ENCODE results near the gene CCNE1. TPM values are rescaled to one million over a fixed set of nuclear protein-coding genes. Genes with fewer than 3 reads are reported as not detected.
"Not testable (repeated sequence)": the region's sequence is repeated elsewhere in the genome, so short reads cannot be mapped to it uniquely, and the experiment has no call there.

CCNE1 gene
- total RNA-seq, 4 donors from 2014 or later: 2.9 to 7.3 (median 4.5) TPM

DNA sequence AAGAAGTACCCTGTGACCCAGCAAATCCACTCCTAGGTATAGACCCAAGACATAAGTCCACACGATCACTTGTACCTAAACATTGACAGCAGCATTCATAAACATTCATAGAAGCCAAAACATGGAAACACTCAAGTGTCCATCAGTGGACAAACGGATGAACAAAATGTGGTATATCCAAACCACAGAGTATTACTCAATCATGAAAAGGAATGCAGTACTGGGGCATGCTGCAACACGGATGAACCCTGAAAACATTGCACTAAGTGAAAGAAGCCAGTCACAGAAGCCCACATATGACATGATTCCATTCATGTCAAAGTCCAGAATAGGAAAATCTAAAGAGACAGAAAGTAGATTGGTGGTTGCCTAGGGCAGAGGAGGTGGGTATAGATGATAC, 22.8 kb upstream of the CCNE1 start:
- ATAC-seq (no peak), DNase-seq (no peak)
- TF ChIP-seq, protein P1, sequence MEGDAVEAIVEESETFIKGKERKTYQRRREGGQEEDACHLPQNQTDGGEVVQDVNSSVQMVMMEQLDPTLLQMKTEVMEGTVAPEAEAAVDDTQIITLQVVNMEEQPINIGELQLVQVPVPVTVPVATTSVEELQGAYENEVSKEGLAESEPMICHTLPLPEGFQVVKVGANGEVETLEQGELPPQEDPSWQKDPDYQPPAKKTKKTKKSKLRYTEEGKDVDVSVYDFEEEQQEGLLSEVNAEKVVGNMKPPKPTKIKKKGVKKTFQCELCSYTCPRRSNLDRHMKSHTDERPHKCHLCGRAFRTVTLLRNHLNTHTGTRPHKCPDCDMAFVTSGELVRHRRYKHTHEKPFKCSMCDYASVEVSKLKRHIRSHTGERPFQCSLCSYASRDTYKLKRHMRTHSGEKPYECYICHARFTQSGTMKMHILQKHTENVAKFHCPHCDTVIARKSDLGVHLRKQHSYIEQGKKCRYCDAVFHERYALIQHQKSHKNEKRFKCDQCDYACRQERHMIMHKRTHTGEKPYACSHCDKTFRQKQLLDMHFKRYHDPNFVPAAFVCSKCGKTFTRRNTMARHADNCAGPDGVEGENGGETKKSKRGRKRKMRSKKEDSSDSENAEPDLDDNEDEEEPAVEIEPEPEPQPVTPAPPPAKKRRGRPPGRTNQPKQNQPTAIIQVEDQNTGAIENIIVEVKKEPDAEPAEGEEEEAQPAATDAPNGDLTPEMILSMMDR (IDR thresholded peaks at IDR 0.05 in 4 of 5, conservative IDR thresholded peaks at IDR 0.05 in 1 of 5): no peak
- TF ChIP-seq POLR2A (IDR thresholded peaks at IDR 0.05): no peak
- Histone ChIP-seq H3K27ac (no peak overlapping the region), H3K4me3 (no peak overlapping the region), H3K9me3 (no peaks in the 10 kb centered on the region), H3K4me1 (no peaks in the 10 kb centered on the region), H3K36me3 (no peaks in the 10 kb centered on the region), H3K27me3 (no peaks in the 10 kb centered on the region)
- intact Hi-C loops (cut with DNase I; ENCODE audit: low total_unique reads): no loop called here
- in situ Hi-C loops (cut with MboI; ENCODE audit: low sequenced_read_pairs in 4 of 4): no loop called here

DNA sequence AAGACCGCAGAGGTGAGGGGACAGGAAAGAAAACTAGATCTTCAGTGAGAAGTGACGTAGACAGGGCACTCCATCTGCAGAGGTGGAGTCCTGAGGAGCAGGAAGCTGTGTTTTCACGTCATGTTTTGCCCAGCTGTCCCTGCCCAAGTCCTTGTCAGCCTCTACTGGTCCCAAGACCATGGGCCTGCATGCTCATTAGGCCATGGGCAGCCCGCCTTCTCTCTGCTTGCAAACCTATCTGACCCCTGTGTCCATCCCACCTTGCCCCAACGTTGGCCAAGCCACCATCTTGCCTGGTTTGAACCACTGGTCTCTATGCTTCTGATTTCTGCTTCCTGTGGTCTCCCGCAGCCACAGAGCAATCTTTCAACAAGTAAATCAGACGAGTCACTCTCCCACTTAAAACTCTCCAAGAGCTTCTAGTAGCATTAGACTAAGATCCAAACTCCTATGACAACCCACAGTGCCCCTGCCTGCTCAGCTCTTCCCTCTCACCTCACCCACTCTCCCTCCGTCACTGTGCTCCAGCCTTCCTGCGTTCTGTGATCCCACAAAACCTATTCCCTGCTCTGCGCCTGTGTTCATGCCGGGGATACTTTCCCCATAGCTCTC, 18.6 kb upstream of the CCNE1 start:
- DNase-seq (no peak), ATAC-seq (no peak)
- Histone ChIP-seq H3K27ac (no peak overlapping the region), H3K4me3 (no peak overlapping the region), H3K4me1 (no peaks in the 10 kb centered on the region), H3K27me3 (no peaks in the 10 kb centered on the region), H3K9me3 (no peaks in the 10 kb centered on the region), H3K36me3 (no peaks in the 10 kb centered on the region)
- TF ChIP-seq, protein P1 (IDR thresholded peaks at IDR 0.05 in 4 of 5, conservative IDR thresholded peaks at IDR 0.05 in 1 of 5): no peak
- TF ChIP-seq POLR2A (IDR thresholded peaks at IDR 0.05): no peak
- intact Hi-C loops (cut with DNase I; ENCODE audit: low total_unique reads) (no loop called here), in situ Hi-C loops (cut with MboI; ENCODE audit: low sequenced_read_pairs in 4 of 4) (no loop called here)

DNA sequence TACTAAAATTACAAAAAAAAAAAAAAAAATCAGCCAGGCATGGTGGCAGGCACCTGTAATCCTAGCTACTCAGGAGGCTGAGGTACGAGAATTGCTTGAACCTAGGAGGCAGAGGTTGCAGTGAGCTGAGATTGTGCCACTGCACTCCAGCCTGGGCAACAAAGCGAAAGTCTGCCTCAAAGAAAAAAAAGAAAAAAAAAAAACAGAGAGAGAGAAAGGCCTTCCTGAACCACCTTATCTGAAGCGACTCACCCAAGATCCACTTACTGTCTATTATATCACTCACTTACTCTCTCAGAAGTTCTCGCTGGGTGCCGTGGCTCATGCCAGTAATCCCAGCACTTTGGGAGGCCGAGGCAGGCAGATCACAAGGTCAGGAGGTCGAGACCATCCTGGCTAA, 17.3 kb upstream of the CCNE1 start:
- ATAC-seq; DNase-seq; H3K9me3 ChIP-seq; in situ Hi-C loops (cut with MboI; ENCODE audit: low sequenced_read_pairs in 4 of 4); H3K4me3 ChIP-seq; H3K27ac ChIP-seq; H3K27me3 ChIP-seq; intact Hi-C loops (cut with DNase I; ENCODE audit: low total_unique reads); H3K36me3 ChIP-seq; H3K4me1 ChIP-seq: not testable (repeated sequence)

DNA sequence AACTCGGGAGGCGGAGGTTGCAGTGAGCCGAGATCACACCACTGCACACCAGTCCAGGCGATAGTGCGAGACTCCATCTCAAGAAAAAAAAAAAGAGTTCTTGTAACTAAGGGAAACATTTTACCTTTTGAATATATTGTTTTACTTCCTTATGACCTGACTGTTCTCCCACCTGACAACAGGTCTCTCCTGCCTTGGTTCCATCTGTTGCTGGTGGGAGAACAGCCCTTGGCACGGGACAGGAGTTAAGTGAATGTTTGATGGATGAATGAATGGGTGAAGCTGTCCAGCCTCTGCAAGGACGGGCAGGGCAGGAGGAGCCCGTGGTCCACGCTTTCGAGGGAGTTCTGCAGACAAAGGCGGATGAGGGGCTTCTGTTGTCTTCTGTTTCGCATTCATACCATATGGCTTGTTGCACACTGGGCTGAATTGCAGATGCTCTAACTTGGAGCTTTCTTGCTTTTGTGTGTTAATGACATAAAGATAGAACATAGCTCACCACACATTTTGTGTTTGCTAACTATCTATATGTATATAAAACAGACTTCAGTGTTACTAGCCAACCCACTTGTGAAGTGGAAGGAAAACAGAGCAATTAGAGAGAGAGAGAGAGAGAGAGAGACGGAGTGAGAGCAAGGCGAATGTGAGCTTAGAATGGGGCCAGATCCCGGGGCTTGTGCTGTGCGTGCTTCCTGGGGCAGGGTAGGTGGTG, 16.2 kb upstream of the CCNE1 start:
- Histone ChIP-seq H3K27me3 (no peaks in the 10 kb centered on the region), H3K4me1 (no peaks in the 10 kb centered on the region), H3K4me3 (no peak overlapping the region), H3K36me3 (no peaks in the 10 kb centered on the region), H3K9me3 (no peaks in the 10 kb centered on the region), H3K27ac (no peak overlapping the region)
- intact Hi-C loops (cut with DNase I; ENCODE audit: low total_unique reads) (no loop called here), in situ Hi-C loops (cut with MboI; ENCODE audit: low sequenced_read_pairs in 4 of 4) (no loop called here)
- ATAC-seq (no peak), DNase-seq (no peak)
- TF ChIP-seq, protein P1 (IDR thresholded peaks at IDR 0.05 in 4 of 5, conservative IDR thresholded peaks at IDR 0.05 in 1 of 5): no peak
- TF ChIP-seq POLR2A (IDR thresholded peaks at IDR 0.05): no peak

DNA sequence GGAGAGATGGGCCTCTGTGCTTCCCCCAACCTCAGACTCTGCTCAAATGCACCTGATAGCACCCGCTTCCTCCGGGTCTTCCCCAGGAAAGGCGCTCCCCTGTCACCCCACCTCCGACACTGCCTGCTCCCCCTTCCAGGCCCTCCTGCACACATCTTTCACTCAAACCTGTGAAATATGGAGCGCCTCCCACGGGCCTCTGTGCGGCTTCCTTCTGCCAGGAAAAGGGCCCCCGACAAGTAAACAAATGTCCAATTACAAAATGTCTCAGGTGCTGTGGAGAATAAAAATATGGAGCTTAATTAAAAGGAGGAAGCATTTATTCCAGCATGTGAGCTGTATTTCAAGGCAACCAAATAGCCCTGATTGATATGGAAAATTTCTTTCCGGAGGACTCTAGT, 15.6 kb upstream of the CCNE1 start:
- Histone ChIP-seq H3K27me3 (no peaks in the 10 kb centered on the region), H3K27ac (no peak overlapping the region), H3K36me3 (no peaks in the 10 kb centered on the region), H3K9me3 (no peaks in the 10 kb centered on the region), H3K4me1 (no peaks in the 10 kb centered on the region), H3K4me3 (no peak overlapping the region)
- in situ Hi-C loops (cut with MboI; ENCODE audit: low sequenced_read_pairs in 4 of 4) (no loop called here), intact Hi-C loops (cut with DNase I; ENCODE audit: low total_unique reads) (no loop called here)
- DNase-seq (no peak), ATAC-seq (no peak)
- TF ChIP-seq, protein P1 (IDR thresholded peaks at IDR 0.05 in 4 of 5, conservative IDR thresholded peaks at IDR 0.05 in 1 of 5): no peak
- no peak for TF ChIP-seq POLR2A (IDR thresholded peaks at IDR 0.05)
